ENCODE results near the gene STIM2. TPM values are rescaled to one million over a fixed set of nuclear protein-coding genes. Genes with fewer than 3 reads are reported as not detected.

Gene STIM2
- total and polyA plus RNA-seq, 2 of the 4 experiments (the other 2 are of a cell fraction): 16.1 to 27.6 TPM

DNA sequence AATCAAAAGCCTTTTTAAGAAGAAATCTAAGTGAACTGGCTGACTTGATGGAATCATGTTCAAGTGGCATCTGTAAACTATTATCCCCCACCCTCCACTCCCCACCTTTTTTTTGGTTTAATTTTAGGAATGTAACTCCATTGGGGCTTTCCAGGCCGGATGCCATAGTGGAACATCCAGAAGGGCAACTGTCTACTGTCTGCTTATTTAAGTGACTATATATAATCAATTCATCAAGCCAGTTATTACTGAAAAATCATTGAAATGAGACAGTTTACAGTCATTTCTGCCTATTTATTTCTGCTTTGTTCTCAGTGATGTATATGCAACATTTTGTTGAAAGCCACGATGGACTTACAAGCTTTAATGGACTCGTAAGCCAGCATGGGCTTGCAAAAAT, 162.3 kb downstream of the STIM2 start:
- no CpG with 5 or more reads among the region's 3 CpGs for WGBS, 2 experiments (ENCODE audit: extremely low coverage in 2 of 2, insufficient read length in 1 of 2)
- Histone ChIP-seq H3K14ac (replicated peaks; ENCODE audit: low read depth, low read length) (no peak overlapping the region), H3K4ac (ENCODE audit: low read depth, low read length) (no peak overlapping the region), H2AK5ac (ENCODE audit: low read depth, low read length) (no peak overlapping the region), H2BK15ac (ENCODE audit: low read depth, low read length) (no peak overlapping the region), H3K18ac (ENCODE audit: low read depth, low read length) (no peak overlapping the region), H2AFZ (replicated peaks; ENCODE audit: low read length, poor library complexity) (no peak overlapping the region), H3K9me3 (ENCODE audit: control insufficient read depth, insufficient read depth, low read length) (no peaks in the 10 kb centered on the region), H3K4me3 (ENCODE audit: insufficient read depth, low read depth, low read length) (no peak overlapping the region), H3K4me2 (ENCODE audit: low read depth, low read length) (no peak overlapping the region), H4K8ac (ENCODE audit: low read depth in 2 of 2, low read length in 2 of 2) (no peak overlapping the region), H3K4me1 (ENCODE audit: control insufficient read depth, insufficient read depth, low read length) (no peaks in the 10 kb centered on the region), H3K23ac (ENCODE audit: low read depth, low read length) (no peak overlapping the region), H3K36me3 (ENCODE audit: control insufficient read depth, insufficient read depth, low read length) (peaks cover 10% of the 10 kb centered on the region), H4K20me1 (ENCODE audit: insufficient read depth, low read length) (no peaks in the 10 kb centered on the region), H2BK120ac (ENCODE audit: low read depth, low read length) (no peak overlapping the region), H4K5ac (ENCODE audit: low read depth, low read length) (no peak overlapping the region), H4K91ac (ENCODE audit: insufficient read depth, low read depth, low read length) (no peak overlapping the region), H3K56ac (ENCODE audit: extremely low read depth, insufficient read depth, low read length) (no peak overlapping the region), H3K27ac (ENCODE audit: insufficient read depth, low read length) (no peak overlapping the region), H2AK9ac (replicated peaks; ENCODE audit: low read depth, low read length, poor library complexity) (no peak overlapping the region), H3K9me1 (ENCODE audit: insufficient read depth, low read length) (no peaks in the 10 kb centered on the region), H3K79me1 (ENCODE audit: low read depth in 1 of 2, low read length in 2 of 2) (no peaks in the 10 kb centered on the region), H2BK5ac (ENCODE audit: low read depth, low read length, poor library complexity, severe bottlenecking) (no peak overlapping the region), H3K9ac (ENCODE audit: low read depth, low read length) (no peak overlapping the region), H2BK20ac (ENCODE audit: low read depth, low read length) (no peak overlapping the region), H3K27me3 (ENCODE audit: control insufficient read depth, insufficient read depth, low read length) (no peaks in the 10 kb centered on the region)
- TSS peak; percentile 68 for BruUV-seq (replicated peaks)
- no peak for DNase-seq
- CTCF ChIA-PET: interaction anchor here (0.7 kb wide), 2 partner anchors 16 to 24 kb away, joined by 3 read pairs; no protein-coding TSS in a partner anchor
- POLR2A ChIA-PET (ENCODE audit: unreplicated experiment): no interaction called here
- ATAC-seq (ENCODE audit: low read depth): no peak
- TF ChIP-seq RFX5 (IDR thresholded peaks at IDR 0.05; ENCODE audit: low read depth, low read length) (no peak), BHLHE40 (IDR thresholded peaks at IDR 0.05; ENCODE audit: low read depth, low read length) (no peak), POLR2A (IDR thresholded peaks at IDR 0.05; ENCODE audit: low read depth, low read length) (no peak), SMC3 (IDR thresholded peaks at IDR 0.05; ENCODE audit: low read depth, low read length) (no peak), NFE2L2 (IDR thresholded peaks at IDR 0.05; ENCODE audit: low read depth, low read length) (no peak), CHD1 (IDR thresholded peaks at IDR 0.05; ENCODE audit: low read depth, low read length) (no peak), FOS (IDR thresholded peaks at IDR 0.05; ENCODE audit: low read depth, low read length) (no peak), MAFK (IDR thresholded peaks at IDR 0.05; ENCODE audit: low read depth, low read length) (no peak), MXI1 (IDR thresholded peaks at IDR 0.05; ENCODE audit: borderline replicate concordance, low read depth, low read length) (no peak), CEBPB (IDR thresholded peaks at IDR 0.05; ENCODE audit: low read depth, low read length) (no peak), RCOR1 (IDR thresholded peaks at IDR 0.05; ENCODE audit: insufficient replicate concordance, low read length) (no peak), MAZ (IDR thresholded peaks at IDR 0.05; ENCODE audit: borderline replicate concordance, low read depth, low read length) (no peak), RAD21 (IDR thresholded peaks at IDR 0.05; ENCODE audit: low read length) (no peak), CTCF (conservative IDR thresholded peaks at IDR 0.05; ENCODE audit: low read depth, low read length) (no peak)
- TF ChIP-seq, protein P1, sequence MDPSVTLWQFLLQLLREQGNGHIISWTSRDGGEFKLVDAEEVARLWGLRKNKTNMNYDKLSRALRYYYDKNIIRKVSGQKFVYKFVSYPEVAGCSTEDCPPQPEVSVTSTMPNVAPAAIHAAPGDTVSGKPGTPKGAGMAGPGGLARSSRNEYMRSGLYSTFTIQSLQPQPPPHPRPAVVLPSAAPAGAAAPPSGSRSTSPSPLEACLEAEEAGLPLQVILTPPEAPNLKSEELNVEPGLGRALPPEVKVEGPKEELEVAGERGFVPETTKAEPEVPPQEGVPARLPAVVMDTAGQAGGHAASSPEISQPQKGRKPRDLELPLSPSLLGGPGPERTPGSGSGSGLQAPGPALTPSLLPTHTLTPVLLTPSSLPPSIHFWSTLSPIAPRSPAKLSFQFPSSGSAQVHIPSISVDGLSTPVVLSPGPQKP (IDR thresholded peaks at IDR 0.05; ENCODE audit: borderline replicate concordance, low read depth, low read length): no peak
- TF ChIP-seq, protein P2, sequence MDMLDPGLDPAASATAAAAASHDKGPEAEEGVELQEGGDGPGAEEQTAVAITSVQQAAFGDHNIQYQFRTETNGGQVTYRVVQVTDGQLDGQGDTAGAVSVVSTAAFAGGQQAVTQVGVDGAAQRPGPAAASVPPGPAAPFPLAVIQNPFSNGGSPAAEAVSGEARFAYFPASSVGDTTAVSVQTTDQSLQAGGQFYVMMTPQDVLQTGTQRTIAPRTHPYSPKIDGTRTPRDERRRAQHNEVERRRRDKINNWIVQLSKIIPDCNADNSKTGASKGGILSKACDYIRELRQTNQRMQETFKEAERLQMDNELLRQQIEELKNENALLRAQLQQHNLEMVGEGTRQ (IDR thresholded peaks at IDR 0.05; ENCODE audit: low read depth, low read length): no peak
- dilution Hi-C loops (cut with HindIII; ENCODE audit: low sequenced_read_pairs, unreplicated experiment) (no loop called here), intact Hi-C loops (cut with micrococcal nuclease) (no loop called here), in situ Hi-C loops (cut with MboI; ENCODE audit: low sequenced_read_pairs) (loop anchor here (25.0 kb wide), 5 partner anchors 286 to 1036 kb away; no protein-coding TSS in a partner anchor)
